Panc1 (cell line): ENCODE data around the gene ZBTB12. TPM values are rescaled to one million over a fixed set of nuclear protein-coding genes. Genes with fewer than 3 reads are reported as not detected.

Experiments
- ATAC-seq: fragments of 200-7000 bp; cut with Tn5 transposase; 2 replicates; pipeline ENCODE4 v1.9.1; 2020; ENCODE audit warnings: mild to moderate bottlenecking, moderate library complexity
- BruUV-seq: library from RNA; stranded (reverse); fragments of 400-500 nt; replicated peaks from 2 replicates; lab custom pipeline; 2021; lab: Mats Ljungman, UMichigan
- CTCF ChIA-PET: fragments of 300-600 bp; sonication (Branson Sonifier 250); formaldehyde crosslinking; loops from one replicate; lab custom pipeline; 2022; ENCODE audit warnings: antibody characterized with exemption; lab: Charles Lee
- POLR2A ChIA-PET: fragments of 300-600 bp; sonication (Branson Sonifier 250); formaldehyde crosslinking; loops from one replicate; lab custom pipeline; 2022; ENCODE audit warnings: antibody characterized with exemption; lab: Charles Lee
- DNase-seq: peaks from one replicate; pipeline ENCODE4 v3.0.0-alpha.2; 2010; ENCODE audit warnings: low read depth, low spot score
- H3K27ac ChIP-seq: 2 replicates; pipeline ENCODE4 v1.5.1; 2011; ENCODE audit warnings: mild to moderate bottlenecking, low read length, inconsistent platforms
- H3K27me3 ChIP-seq: fragments of 200-500 bp; sonication (Bioruptor generic); 2 replicates; pipeline ENCODE4 v1.6.0; 2014; ENCODE audit warnings: low read length, inconsistent platforms; ENCODE audit not compliant: control insufficient read depth, insufficient read depth
- H3K36me3 ChIP-seq: fragments of 200-500 bp; sonication (Bioruptor generic); 2 replicates; pipeline ENCODE4 v1.5.1; 2014; ENCODE audit warnings: inconsistent platforms, mild to moderate bottlenecking, low read length, moderate library complexity; ENCODE audit not compliant: control insufficient read depth, insufficient read depth
- H3K4me1 ChIP-seq: 2 replicates; pipeline ENCODE4 v1.5.1; 2011; ENCODE audit warnings: inconsistent platforms, mild to moderate bottlenecking, low read length, moderate library complexity; ENCODE audit not compliant: control insufficient read depth, insufficient read depth
- H3K4me3 ChIP-seq, 2 experiments: 2 replicates each; pipeline ENCODE4 v1.5.1; 2011 to 2012; ENCODE audit warnings: low read depth in 2 of 2, low read length in 2 of 2, mild to moderate bottlenecking in 2 of 2, inconsistent platforms in 1 of 2, moderate library complexity in 1 of 2
- H3K9me3 ChIP-seq: fragments of 200-500 bp; sonication (Bioruptor generic); 2 replicates; pipeline ENCODE4 v1.5.1; 2014; ENCODE audit warnings: low read depth, mild to moderate bottlenecking, inconsistent platforms, low read length, moderate library complexity; ENCODE audit not compliant: control insufficient read depth, insufficient read depth
- POLR2AphosphoS5 ChIP-seq: IDR thresholded peaks from 2 replicates; pipeline ENCODE4 v1.6.1; 2012; ENCODE audit warnings: mild to moderate bottlenecking, low read depth, low read length, moderate library complexity
- SIN3A ChIP-seq: IDR thresholded peaks from 2 replicates; pipeline ENCODE4 v1.6.1; 2012; ENCODE audit warnings: low read depth, mild to moderate bottlenecking, low read length, moderate library complexity, borderline replicate concordance; ENCODE audit not compliant: insufficient read depth
- TCF7L2 ChIP-seq: IDR thresholded peaks from 2 replicates; pipeline ENCODE4 v1.6.1; 2011; ENCODE audit warnings: mild to moderate bottlenecking, low read depth, low read length, inconsistent platforms
- in situ Hi-C: cut with HindIII; loops from 2 replicates; pipeline ENCODE4 v1.10.0; 2016; ENCODE audit warnings: low sequenced_read_pairs, low pct_unique_long_range_greater_than_20kb
- intact Hi-C: fragments of 100-400 bp; cut with micrococcal nuclease; formaldehyde crosslinking; loops from one replicate; pipeline ENCODE4 v1.10.0; 2022; ENCODE audit not compliant: unreplicated experiment
- total RNA-seq: library from RNA; stranded (reverse); gene quantifications from one replicate; pipeline ENCODE4 v1.2.1, GENCODE V29; 2021; ENCODE audit not compliant: unreplicated experiment
- TF ChIP-seq, protein P1 (sequence below), 2 experiments: IDR thresholded peaks; 2 replicates each; pipeline ENCODE4 v1.6.1; 2011 to 2012; ENCODE audit warnings: low read depth in 2 of 2, control low read depth in 1 of 2, low read length in 1 of 2, mild to moderate bottlenecking in 1 of 2, moderate library complexity in 1 of 2; ENCODE audit not compliant: insufficient read depth in 1 of 2
- TF ChIP-seq, protein P2 (sequence below): fragments of 450-650 bp; IDR thresholded peaks from 2 replicates; pipeline ENCODE4 v1.5.1; 2017; ENCODE audit warnings: mild to moderate bottlenecking

ZBTB12 gene
- total RNA-seq, 1 experiment from 2014 or later, result 9.4 TPM

DNA sequence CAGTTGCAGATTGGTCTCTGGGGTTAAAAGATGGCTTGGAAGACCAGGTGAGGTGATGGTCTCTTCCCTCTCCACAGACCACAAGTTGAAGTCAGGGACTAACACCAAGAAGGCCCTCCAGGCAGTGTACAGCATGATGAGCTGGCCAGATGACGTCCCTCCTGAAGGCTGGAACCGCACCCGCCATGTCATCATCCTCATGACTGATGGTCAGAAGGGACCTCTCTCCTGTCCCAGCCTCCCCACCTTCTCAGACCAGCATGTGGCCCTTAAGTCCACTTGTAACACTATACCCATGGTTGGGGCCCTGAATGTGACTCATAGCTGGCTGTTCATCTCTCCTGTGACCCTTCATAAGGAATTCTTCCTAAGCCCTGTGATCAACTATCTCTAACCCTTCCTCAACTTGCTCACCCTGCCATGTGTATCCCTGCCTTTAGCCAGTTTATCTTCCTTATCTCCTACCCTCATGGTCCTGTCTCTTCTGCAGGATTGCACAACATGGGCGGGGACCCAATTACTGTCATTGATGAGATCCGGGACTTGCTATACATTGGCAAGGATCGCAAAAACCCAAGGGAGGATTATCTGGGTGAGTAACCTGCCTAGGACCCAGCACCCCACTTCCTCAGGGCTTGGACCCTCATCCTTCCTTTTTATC lies 47.0 kb upstream of the ZBTB12 start:
- Histone ChIP-seq H3K9me3 (no peaks in the 10 kb centered on the region), H3K36me3 (peaks cover 10% of the 10 kb centered on the region), H3K4me1 (peaks cover 8% of the 10 kb centered on the region; the same call in 1 of the 2 replicates), H3K27me3 (no peaks in the 10 kb centered on the region), H3K27ac (no peak overlapping the region), H3K4me3 (no peak overlapping the region)
- CTCF ChIA-PET, result no interaction called here
- no TSS peak for BruUV-seq
- ATAC-seq (no peak), DNase-seq (no peak)
- intact Hi-C loops, result no loop called here
- POLR2A ChIA-PET, result interaction anchor here (1.5 kb wide), 1 partner anchor 10 kb away, joined by 3 read pairs; the partner anchor contains the start of genes NELFE and SKIC2
- no peak for TF ChIP-seq SIN3A
- peak; percentile 31 for TF ChIP-seq POLR2AphosphoS5
- in situ Hi-C loops, result no loop called here

- Histone ChIP-seq H3K27ac (no peak overlapping the region), H3K4me1 (peaks cover 8% of the 10 kb centered on the region; the same call in 1 of the 2 replicates), H3K4me3 (no peak overlapping the region), H3K9me3 (no peaks in the 10 kb centered on the region), H3K27me3 (no peaks in the 10 kb centered on the region), H3K36me3 (peaks cover 8% of the 10 kb centered on the region; the same call in 1 of the 2 replicates)
- no TSS peak for BruUV-seq
- in situ Hi-C loops (no loop called here), intact Hi-C loops (no loop called here)
- ChIA-PET CTCF (no interaction called here), POLR2A (interaction anchor here (1.5 kb wide), 1 partner anchor 10 kb away, joined by 3 read pairs; the partner anchor contains the start of genes NELFE and SKIC2)
- no peak for ATAC-seq
- TF ChIP-seq, protein P1, sequence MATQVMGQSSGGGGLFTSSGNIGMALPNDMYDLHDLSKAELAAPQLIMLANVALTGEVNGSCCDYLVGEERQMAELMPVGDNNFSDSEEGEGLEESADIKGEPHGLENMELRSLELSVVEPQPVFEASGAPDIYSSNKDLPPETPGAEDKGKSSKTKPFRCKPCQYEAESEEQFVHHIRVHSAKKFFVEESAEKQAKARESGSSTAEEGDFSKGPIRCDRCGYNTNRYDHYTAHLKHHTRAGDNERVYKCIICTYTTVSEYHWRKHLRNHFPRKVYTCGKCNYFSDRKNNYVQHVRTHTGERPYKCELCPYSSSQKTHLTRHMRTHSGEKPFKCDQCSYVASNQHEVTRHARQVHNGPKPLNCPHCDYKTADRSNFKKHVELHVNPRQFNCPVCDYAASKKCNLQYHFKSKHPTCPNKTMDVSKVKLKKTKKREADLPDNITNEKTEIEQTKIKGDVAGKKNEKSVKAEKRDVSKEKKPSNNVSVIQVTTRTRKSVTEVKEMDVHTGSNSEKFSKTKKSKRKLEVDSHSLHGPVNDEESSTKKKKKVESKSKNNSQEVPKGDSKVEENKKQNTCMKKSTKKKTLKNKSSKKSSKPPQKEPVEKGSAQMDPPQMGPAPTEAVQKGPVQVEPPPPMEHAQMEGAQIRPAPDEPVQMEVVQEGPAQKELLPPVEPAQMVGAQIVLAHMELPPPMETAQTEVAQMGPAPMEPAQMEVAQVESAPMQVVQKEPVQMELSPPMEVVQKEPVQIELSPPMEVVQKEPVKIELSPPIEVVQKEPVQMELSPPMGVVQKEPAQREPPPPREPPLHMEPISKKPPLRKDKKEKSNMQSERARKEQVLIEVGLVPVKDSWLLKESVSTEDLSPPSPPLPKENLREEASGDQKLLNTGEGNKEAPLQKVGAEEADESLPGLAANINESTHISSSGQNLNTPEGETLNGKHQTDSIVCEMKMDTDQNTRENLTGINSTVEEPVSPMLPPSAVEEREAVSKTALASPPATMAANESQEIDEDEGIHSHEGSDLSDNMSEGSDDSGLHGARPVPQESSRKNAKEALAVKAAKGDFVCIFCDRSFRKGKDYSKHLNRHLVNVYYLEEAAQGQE (IDR thresholded peaks at IDR 0.05; ENCODE audit: insufficient read depth in 1 of 2, low read depth in 2 of 2, low read length in 1 of 2), result no peak
- TF ChIP-seq, protein P2, sequence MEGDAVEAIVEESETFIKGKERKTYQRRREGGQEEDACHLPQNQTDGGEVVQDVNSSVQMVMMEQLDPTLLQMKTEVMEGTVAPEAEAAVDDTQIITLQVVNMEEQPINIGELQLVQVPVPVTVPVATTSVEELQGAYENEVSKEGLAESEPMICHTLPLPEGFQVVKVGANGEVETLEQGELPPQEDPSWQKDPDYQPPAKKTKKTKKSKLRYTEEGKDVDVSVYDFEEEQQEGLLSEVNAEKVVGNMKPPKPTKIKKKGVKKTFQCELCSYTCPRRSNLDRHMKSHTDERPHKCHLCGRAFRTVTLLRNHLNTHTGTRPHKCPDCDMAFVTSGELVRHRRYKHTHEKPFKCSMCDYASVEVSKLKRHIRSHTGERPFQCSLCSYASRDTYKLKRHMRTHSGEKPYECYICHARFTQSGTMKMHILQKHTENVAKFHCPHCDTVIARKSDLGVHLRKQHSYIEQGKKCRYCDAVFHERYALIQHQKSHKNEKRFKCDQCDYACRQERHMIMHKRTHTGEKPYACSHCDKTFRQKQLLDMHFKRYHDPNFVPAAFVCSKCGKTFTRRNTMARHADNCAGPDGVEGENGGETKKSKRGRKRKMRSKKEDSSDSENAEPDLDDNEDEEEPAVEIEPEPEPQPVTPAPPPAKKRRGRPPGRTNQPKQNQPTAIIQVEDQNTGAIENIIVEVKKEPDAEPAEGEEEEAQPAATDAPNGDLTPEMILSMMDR, result no peak
- TF ChIP-seq SIN3A (no peak), POLR2AphosphoS5 (no peak), TCF7L2 (no peak)
- no peak for DNase-seq
Measured at GRCh38 chr6:31948306-31948705, 46.4 kb upstream of the ZBTB12 start.

DNA sequence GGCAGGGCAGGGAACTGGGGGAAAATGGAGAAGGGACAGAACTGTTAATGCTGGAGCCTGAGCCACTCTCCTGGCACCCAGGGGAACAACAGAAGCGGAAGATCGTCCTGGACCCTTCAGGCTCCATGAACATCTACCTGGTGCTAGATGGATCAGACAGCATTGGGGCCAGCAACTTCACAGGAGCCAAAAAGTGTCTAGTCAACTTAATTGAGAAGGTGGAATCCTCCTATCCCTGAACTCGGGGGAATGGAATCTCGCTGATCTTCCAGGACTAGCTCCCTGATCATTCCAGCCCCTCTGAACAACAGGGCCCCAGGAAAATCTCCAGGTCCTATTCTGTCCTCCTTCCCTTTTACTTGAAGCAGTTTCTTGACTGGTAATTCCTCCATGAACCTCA lies 46.0 kb upstream of the ZBTB12 start:
- TF ChIP-seq, protein P1 (IDR thresholded peaks at IDR 0.05; ENCODE audit: insufficient read depth in 1 of 2, low read depth in 2 of 2, low read length in 1 of 2), result no peak
- intact Hi-C loops, result no loop called here
- Histone ChIP-seq H3K4me1 (peaks cover 8% of the 10 kb centered on the region; the same call in 1 of the 2 replicates), H3K4me3 (no peak overlapping the region), H3K27ac (no peak overlapping the region), H3K36me3 (peaks cover 8% of the 10 kb centered on the region; the same call in 1 of the 2 replicates), H3K27me3 (no peaks in the 10 kb centered on the region), H3K9me3 (no peaks in the 10 kb centered on the region)
- DNase-seq (no peak), ATAC-seq (no peak)
- CTCF ChIA-PET, result no interaction called here
- BruUV-seq, result no TSS peak
- in situ Hi-C loops, result no loop called here
- POLR2A ChIA-PET, result no interaction called here
